Measurements from ENCODE around the gene TNFRSF1A. TPM values are rescaled to one million over a fixed set of nuclear protein-coding genes. Genes with fewer than 3 reads are reported as not detected.

Gene TNFRSF1A
- 88.5 to 128 TPM (median 127 TPM) in 3 replicates for total RNA-seq
- long read RNA-seq, transcript TNFRSF1A-201 (10 exons, 2,223 nt) = major isoform, 101 of 149 reads
- long read RNA-seq, partial matches to known transcripts = 6 of 149 reads
- long read RNA-seq, other reads (novel, unspliced or antisense) = 39 of 149 reads

DNA sequence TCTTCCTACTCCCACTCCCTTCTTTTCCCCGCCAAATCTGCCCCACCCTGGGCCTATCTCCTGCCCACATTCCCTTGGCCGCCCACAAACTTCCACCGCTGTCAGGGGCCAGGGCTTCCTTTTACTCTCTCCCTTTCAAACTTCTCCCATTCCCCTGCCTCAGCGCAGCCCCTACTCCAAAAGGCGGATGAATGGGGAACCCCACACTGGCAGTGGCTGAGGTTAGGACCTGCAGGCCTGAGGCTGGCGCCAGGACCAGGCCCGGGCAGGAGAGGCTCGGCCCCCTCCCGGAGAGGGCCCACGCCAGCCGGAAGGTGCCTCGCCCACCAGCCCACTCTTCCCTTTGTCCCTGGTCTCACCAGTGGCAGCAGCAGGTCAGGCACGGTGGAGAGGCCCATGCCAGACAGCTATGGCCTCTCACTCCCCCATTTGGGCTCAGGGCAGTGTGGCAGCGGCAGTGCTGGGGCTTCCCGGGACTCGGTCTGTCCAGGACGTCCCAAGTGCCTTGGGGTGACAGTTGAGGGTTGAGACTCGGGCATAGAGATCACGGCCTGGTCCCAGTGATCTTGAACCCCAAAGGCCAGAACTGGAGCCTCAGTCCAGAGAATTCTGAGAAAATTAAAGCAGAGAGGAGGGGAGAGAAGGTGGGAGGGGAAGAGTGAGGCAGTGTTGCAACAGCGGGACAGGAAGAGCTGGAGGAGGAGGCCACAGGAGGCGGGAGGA is at the start of gene TNFRSF1A:
Gene TNFRSF1A, minus strand, starts transcription at position 660 of the 723 bp plus-strand sequence. Its CDS starts 262 bp downstream, at position 398.
- peak; percentile 92 for DNase-seq (ENCODE audit: low spot score)
- Mint-ChIP-seq H3K27ac (ENCODE audit: unreplicated experiment) (no peak within 1 kb of the TSS), H3K4me1 (ENCODE audit: low read depth) (peaks cover 28% of the 10 kb centered on the region), H3K27me3 (ENCODE audit: low read depth) (no peaks in the 10 kb centered on the region), H3K4me3 (ENCODE audit: unreplicated experiment) (no peak within 1 kb of the TSS), H3K36me3 (ENCODE audit: low read depth) (peaks cover 3% of the 10 kb centered on the region), H3K9me3 (ENCODE audit: low read depth) (no peaks in the 10 kb centered on the region)
- TF ChIP-seq, protein P1, sequence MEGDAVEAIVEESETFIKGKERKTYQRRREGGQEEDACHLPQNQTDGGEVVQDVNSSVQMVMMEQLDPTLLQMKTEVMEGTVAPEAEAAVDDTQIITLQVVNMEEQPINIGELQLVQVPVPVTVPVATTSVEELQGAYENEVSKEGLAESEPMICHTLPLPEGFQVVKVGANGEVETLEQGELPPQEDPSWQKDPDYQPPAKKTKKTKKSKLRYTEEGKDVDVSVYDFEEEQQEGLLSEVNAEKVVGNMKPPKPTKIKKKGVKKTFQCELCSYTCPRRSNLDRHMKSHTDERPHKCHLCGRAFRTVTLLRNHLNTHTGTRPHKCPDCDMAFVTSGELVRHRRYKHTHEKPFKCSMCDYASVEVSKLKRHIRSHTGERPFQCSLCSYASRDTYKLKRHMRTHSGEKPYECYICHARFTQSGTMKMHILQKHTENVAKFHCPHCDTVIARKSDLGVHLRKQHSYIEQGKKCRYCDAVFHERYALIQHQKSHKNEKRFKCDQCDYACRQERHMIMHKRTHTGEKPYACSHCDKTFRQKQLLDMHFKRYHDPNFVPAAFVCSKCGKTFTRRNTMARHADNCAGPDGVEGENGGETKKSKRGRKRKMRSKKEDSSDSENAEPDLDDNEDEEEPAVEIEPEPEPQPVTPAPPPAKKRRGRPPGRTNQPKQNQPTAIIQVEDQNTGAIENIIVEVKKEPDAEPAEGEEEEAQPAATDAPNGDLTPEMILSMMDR (IDR thresholded peaks at IDR 0.05) = peak; percentile 20

DNA sequence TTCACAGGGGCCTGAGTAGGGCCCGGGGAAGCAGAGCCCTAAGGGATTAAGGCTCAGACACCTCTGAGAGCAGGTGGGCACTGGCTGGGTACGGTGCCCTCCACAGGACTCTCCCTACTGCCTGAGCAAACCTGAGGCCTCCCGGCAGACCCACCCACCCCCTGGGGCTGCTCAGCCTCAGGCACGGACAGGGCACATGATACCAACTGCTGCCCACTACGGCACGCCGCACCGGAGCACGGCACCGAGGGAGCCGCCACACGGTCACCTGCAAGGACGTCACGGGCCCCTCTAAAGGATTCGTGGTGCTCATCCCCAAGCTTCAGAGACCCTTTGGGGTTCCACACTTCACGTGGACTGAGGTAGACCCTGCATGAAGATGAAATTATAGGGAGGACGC is 49.1 kb upstream of the TNFRSF1A start:
- no peaks in the 10 kb centered on the region for H3K9me3 Mint-ChIP-seq (ENCODE audit: low read depth)
- H3K4me3 Mint-ChIP-seq (ENCODE audit: unreplicated experiment) = no peak overlapping the region
- no peaks in the 10 kb centered on the region for H3K27me3 Mint-ChIP-seq (ENCODE audit: low read depth)
- H3K36me3 Mint-ChIP-seq (ENCODE audit: low read depth) = peaks cover 7% of the 10 kb centered on the region
- TF ChIP-seq, protein P1 (IDR thresholded peaks at IDR 0.05) = no peak
- no peak overlapping the region for H3K27ac Mint-ChIP-seq (ENCODE audit: unreplicated experiment)
- no peak for DNase-seq (ENCODE audit: low spot score)
- no peaks in the 10 kb centered on the region for H3K4me1 Mint-ChIP-seq (ENCODE audit: low read depth)

DNA sequence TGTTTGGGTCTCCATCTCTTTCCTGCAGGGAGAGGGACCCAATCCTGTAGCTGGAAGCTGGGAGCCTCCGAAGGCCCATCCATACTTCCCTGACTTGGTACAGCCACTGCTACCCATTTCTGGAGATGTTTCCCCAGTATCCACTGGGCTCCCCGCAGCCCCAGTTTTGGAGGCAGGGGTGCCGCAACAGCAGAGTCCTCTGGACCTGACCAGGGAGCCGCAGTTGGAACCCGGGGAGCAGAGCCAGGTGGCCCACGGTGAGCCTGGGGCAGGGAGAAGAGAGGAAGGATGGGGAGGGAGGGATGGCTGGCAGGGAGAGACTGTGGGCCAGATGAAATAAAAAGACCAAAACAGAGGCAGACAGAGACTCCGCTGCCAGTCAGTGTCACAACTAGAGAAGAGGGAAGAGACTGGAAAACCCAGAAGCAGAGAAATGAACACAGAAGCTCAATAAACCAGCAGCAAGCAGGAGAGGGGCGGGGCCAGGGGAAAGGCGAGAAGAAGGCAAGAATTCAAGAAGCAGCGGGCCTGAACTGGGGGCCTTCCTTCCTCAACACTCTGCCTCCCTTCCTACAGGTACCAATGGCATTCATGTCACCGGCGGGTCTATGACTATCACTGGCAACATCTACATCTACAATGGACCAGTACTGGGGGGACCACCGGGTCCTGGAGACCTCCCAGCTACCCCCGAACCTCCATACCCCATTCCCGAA is 48.4 kb upstream of the TNFRSF1A start:
- Mint-ChIP-seq H3K4me3 (ENCODE audit: unreplicated experiment) (no peak overlapping the region), H3K4me1 (ENCODE audit: low read depth) (peaks cover under 1% of the 10 kb centered on the region), H3K27ac (ENCODE audit: unreplicated experiment) (no peak overlapping the region), H3K9me3 (ENCODE audit: low read depth) (no peaks in the 10 kb centered on the region), H3K36me3 (ENCODE audit: low read depth) (peaks cover 7% of the 10 kb centered on the region), H3K27me3 (ENCODE audit: low read depth) (no peaks in the 10 kb centered on the region)
- TF ChIP-seq, protein P1 (IDR thresholded peaks at IDR 0.05) = no peak
- DNase-seq (ENCODE audit: low spot score) = no peak

DNA sequence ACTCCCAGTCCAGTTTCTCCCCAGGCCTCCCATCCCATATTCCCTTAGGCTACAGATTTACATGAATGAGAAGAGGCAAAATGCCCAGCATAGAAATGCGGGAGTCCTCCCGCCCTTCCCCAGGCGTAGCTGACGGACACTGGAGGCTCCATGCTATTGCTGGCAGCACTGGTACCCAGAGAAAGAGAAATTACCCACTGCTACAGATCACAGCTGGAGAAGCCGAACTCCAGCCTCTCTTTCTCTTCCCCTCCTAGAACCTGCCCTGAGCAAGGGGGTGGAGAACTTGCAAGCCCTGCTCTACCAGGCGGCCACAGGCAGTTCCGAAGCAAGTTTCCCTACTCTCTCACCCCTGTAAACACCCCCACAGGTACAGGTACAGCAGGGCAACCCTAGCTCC is 45.7 kb upstream of the TNFRSF1A start:
- Mint-ChIP-seq H3K4me3 (ENCODE audit: unreplicated experiment) (no peak overlapping the region), H3K27ac (ENCODE audit: unreplicated experiment) (no peak overlapping the region), H3K36me3 (ENCODE audit: low read depth) (peaks cover 7% of the 10 kb centered on the region), H3K9me3 (ENCODE audit: low read depth) (no peaks in the 10 kb centered on the region), H3K27me3 (ENCODE audit: low read depth) (no peaks in the 10 kb centered on the region), H3K4me1 (ENCODE audit: low read depth) (peaks cover 10% of the 10 kb centered on the region)
- no peak for DNase-seq (ENCODE audit: low spot score)
- TF ChIP-seq, protein P1 (IDR thresholded peaks at IDR 0.05) = no peak

DNA sequence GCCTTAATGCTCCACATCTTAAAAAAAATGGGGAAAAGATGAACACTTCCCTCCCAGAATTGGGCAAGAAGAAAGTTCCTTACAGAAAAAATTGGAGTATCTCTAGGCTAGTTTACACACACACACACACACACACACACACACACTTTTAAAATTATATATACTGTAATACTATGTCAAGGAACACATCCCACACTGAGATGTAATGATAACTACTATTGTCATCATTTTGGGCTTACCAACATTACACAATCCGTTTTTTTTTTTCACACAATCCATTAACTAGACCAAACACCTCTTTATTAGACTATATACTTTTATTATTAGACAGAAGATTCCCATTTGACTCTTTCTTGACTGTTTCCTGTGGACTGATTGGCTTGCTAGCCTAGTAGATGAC is 44.6 kb upstream of the TNFRSF1A start:
- Mint-ChIP-seq H3K4me3 (ENCODE audit: unreplicated experiment) (no peak overlapping the region), H3K27me3 (ENCODE audit: low read depth) (no peaks in the 10 kb centered on the region)
- no peak for DNase-seq (ENCODE audit: low spot score)

More for the DNA sequence above, 44.6 kb upstream of the TNFRSF1A start:
- Mint-ChIP-seq H3K27ac (ENCODE audit: unreplicated experiment) (no peak overlapping the region), H3K4me1 (ENCODE audit: low read depth) (peaks cover 10% of the 10 kb centered on the region), H3K9me3 (ENCODE audit: low read depth) (no peaks in the 10 kb centered on the region), H3K36me3 (ENCODE audit: low read depth) (peaks cover 4% of the 10 kb centered on the region)
- TF ChIP-seq, protein P1 (IDR thresholded peaks at IDR 0.05) = no peak
